Transverse colon (tissue), 4 donors: ENCODE measurements around the gene BID.

ENCODE experiments used
- POLR2A ChIP-seq: fragments of 450-650 bp; IDR thresholded peaks from one replicate; pipeline ENCODE4 v1.6.1; 2016; ENCODE audit warnings: antibody characterized with exemption, mild to moderate bottlenecking, moderate library complexity
- POLR2AphosphoS5 ChIP-seq, 3 donors: sonication (generic); formaldehyde crosslinking; IDR thresholded peaks; one replicate each; pipeline ENCODE4 v1.6.1; 2016; ENCODE audit warnings: antibody characterized with exemption in 3 of 3
- TF ChIP-seq, protein P1 (sequence below), 5 experiments: fragments of 200-600 bp in 3 of 5; fragments of 450-650 bp in 2 of 5; sonication (generic) in 3 of 5; IDR thresholded peaks; 1 replicate in 2 of 5; 2 replicates in 3 of 5; pipeline ENCODE4 v1.5.1; 2016 to 2017; ENCODE audit warnings: antibody characterized with exemption in 5 of 5, inconsistent platforms in 3 of 5, mild to moderate bottlenecking in 2 of 5, moderate library complexity in 1 of 5

DNA sequence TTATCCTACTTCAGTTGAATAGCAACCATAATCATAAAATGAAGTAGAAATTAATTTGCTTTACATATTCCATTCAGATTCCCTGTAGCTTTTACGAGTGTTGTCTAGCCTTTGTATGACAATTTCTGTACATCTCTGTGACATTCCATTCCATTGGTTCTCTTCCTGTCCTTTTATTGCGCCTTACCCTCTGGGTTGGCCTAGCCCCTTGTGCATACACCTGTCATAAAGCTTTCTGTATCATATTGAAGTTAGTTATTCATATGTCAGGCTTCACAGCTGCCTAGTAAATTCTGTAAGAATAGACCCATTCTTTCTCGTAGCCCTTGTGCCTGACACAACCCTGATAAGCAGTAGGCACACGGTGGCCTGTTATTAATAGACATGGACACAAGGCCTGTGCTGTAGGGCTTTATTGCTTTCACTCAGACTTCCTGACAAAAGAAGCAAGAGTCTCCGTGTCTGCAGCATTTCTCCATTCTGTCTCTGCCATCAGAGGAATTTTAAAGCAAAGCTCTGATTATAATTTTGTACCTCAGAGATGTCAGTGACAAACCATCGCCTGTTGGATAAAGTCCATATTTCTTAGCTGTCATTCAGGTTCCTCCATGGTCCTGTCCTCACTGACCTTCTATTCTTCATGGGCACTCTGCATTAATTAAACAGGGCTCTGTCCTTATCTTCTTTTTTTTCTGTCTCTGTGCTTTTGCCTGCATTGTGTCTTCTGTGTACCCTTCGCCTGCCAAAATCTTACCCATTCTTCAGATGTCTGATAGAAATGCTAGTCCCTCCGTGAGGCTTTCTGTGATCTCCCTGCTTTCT, 49.4 kb downstream of the BID start:
- TF ChIP-seq, protein P1, sequence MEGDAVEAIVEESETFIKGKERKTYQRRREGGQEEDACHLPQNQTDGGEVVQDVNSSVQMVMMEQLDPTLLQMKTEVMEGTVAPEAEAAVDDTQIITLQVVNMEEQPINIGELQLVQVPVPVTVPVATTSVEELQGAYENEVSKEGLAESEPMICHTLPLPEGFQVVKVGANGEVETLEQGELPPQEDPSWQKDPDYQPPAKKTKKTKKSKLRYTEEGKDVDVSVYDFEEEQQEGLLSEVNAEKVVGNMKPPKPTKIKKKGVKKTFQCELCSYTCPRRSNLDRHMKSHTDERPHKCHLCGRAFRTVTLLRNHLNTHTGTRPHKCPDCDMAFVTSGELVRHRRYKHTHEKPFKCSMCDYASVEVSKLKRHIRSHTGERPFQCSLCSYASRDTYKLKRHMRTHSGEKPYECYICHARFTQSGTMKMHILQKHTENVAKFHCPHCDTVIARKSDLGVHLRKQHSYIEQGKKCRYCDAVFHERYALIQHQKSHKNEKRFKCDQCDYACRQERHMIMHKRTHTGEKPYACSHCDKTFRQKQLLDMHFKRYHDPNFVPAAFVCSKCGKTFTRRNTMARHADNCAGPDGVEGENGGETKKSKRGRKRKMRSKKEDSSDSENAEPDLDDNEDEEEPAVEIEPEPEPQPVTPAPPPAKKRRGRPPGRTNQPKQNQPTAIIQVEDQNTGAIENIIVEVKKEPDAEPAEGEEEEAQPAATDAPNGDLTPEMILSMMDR (IDR thresholded peaks at IDR 0.05): no peak
- TF ChIP-seq POLR2AphosphoS5 (IDR thresholded peaks at IDR 0.05) (no peak), POLR2A (no peak)
